ENCODE data around the gene RHBDF2. TPM values are rescaled to one million over a fixed set of nuclear protein-coding genes. Genes with fewer than 3 reads are reported as not detected.
A peak's percentile ranks its signal among the peaks of the same experiment; 100 is the strongest.

The RHBDF2 gene
- total and polyA plus RNA-seq, 7 experiments from 2014 or later: 2.9 to 119 (median 31.4) TPM

GRCh38 chr17:76432004-76432403 is 69.2 kb downstream of the RHBDF2 start:
- Histone ChIP-seq H3K27me3 (ENCODE audit: control insufficient read depth in 2 of 2, insufficient read depth in 2 of 2, low read length in 2 of 2) (no peaks in the 10 kb centered on the region), H3K27ac (ENCODE audit: low read depth, low read length) (no peak overlapping the region), H3K4me3 (ENCODE audit: low read length) (no peak overlapping the region), H3K36me3 (ENCODE audit: control insufficient read depth in 2 of 3, insufficient read depth in 3 of 3, low read length in 3 of 3) (peaks cover 0 to 4% (median 0%) of the 10 kb centered on the region in 3 experiments), H3K9me3 (ENCODE audit: control insufficient read depth in 2 of 3, low read length in 3 of 3) (no peaks in the 10 kb centered on the region), H3K4me1 (ENCODE audit: control insufficient read depth in 2 of 2, insufficient read depth in 2 of 2, low read length in 2 of 2) (no peaks in the 10 kb centered on the region)
- DNase-seq (no peak), ATAC-seq (no peak)
- Mint-ChIP-seq H3K4me1 (peaks cover 16 to 47% (median 37%) of the 10 kb centered on the region in 7 donors), H3K27me3 (no peaks in the 10 kb centered on the region), H3K9me3 (no peaks in the 10 kb centered on the region), H3K4me3 (no peak overlapping the region), H3K27ac (no peak overlapping the region), H3K36me3 (peaks cover 0 to 10% (median 0%) of the 10 kb centered on the region in 5 donors)
- CTCF ChIA-PET: no interaction called here
- intact Hi-C loops (cut with micrococcal nuclease): no loop called here
- POLR2A ChIA-PET: no interaction called here

GRCh38 chr17:76431509-76431908 is 69.7 kb downstream of the RHBDF2 start:
- Mint-ChIP-seq H3K9me3 (no peaks in the 10 kb centered on the region), H3K27ac (peak overlapping the region in 1 of 9 donors; percentile 56), H3K36me3 (peaks cover 0 to 13% (median 0%) of the 10 kb centered on the region in 5 donors), H3K4me3 (no peak overlapping the region), H3K4me1 (peaks cover 18 to 52% (median 37%) of the 10 kb centered on the region in 7 donors), H3K27me3 (no peaks in the 10 kb centered on the region)
- DNase-seq (no peak), ATAC-seq (no peak)
- Histone ChIP-seq H3K4me1 (ENCODE audit: control insufficient read depth in 2 of 2, insufficient read depth in 2 of 2, low read length in 2 of 2) (no peaks in the 10 kb centered on the region), H3K9me3 (ENCODE audit: control insufficient read depth in 2 of 3, low read length in 3 of 3) (no peaks in the 10 kb centered on the region), H3K27me3 (ENCODE audit: control insufficient read depth in 2 of 2, insufficient read depth in 2 of 2, low read length in 2 of 2) (no peaks in the 10 kb centered on the region), H3K4me3 (ENCODE audit: low read length) (no peak overlapping the region), H3K36me3 (ENCODE audit: control insufficient read depth in 2 of 3, insufficient read depth in 3 of 3, low read length in 3 of 3) (peaks cover 0 to 4% (median 0%) of the 10 kb centered on the region in 3 experiments), H3K27ac (ENCODE audit: low read depth, low read length) (no peak overlapping the region)
- intact Hi-C loops (cut with micrococcal nuclease): no loop called here
- POLR2A ChIA-PET: no interaction called here
- CTCF ChIA-PET: no interaction called here

- H3K9me3 ChIP-seq (ENCODE audit: control insufficient read depth in 2 of 3, low read length in 3 of 3): no peaks in the 10 kb centered on the region
- Mint-ChIP-seq H3K27me3 (no peaks in the 10 kb centered on the region), H3K4me1 (peaks cover 14 to 45% (median 27%) of the 10 kb centered on the region in 7 donors), H3K36me3 (peaks cover 0 to 10% (median 0%) of the 10 kb centered on the region in 5 donors), H3K27ac (no peak overlapping the region), H3K9me3 (no peaks in the 10 kb centered on the region), H3K4me3 (no peak overlapping the region)
- DNase-seq (no peak), ATAC-seq (no peak)
- ChIA-PET CTCF (interaction anchor here (0.7 kb wide), 1 partner anchor 620 kb away, joined by 3 read pairs; no protein-coding TSS in a partner anchor), POLR2A (interaction anchor here (1.9 kb wide), 1 partner anchor 12 kb away, joined by 6 read pairs; no protein-coding TSS in a partner anchor)
- intact Hi-C loops (cut with micrococcal nuclease): no loop called here
- no peak overlapping the region for H3K4me3 ChIP-seq (ENCODE audit: low read length)
- no peaks in the 10 kb centered on the region for H3K4me1 ChIP-seq (ENCODE audit: control insufficient read depth in 2 of 2, insufficient read depth in 2 of 2, low read length in 2 of 2)
- no peaks in the 10 kb centered on the region for H3K36me3 ChIP-seq (ENCODE audit: control insufficient read depth in 2 of 3, insufficient read depth in 3 of 3, low read length in 3 of 3)
- H3K27me3 ChIP-seq (ENCODE audit: control insufficient read depth in 2 of 2, insufficient read depth in 2 of 2, low read length in 2 of 2): no peaks in the 10 kb centered on the region
- H3K27ac ChIP-seq (ENCODE audit: low read depth, low read length): no peak overlapping the region
These were observed 72.7 kb downstream of the RHBDF2 start for GRCh38 chr17:76428511-76428910.

GRCh38 chr17:76427501-76428231 is 73.6 kb downstream of the RHBDF2 start:
- H3K27me3 Mint-ChIP-seq: no peaks in the 10 kb centered on the region
- H3K4me3 Mint-ChIP-seq: no peak overlapping the region
- ChIA-PET CTCF (interaction anchor here (0.6 to 1.1 kb wide), 2 partner anchors 29 to 427 kb away, joined by 3 read pairs; partner anchors contain the start of gene CDK3), POLR2A (interaction anchor here (1.9 kb wide), 1 partner anchor 11 kb away, joined by 6 read pairs; no protein-coding TSS in a partner anchor)
- no peak overlapping the region for H3K4me3 ChIP-seq (ENCODE audit: low read length)
- DNase-seq: no peak
- H3K36me3 ChIP-seq (ENCODE audit: control insufficient read depth in 2 of 3, insufficient read depth in 3 of 3, low read length in 3 of 3): peaks cover 0 to under 1% (median 0%) of the 10 kb centered on the region in 3 experiments
- no peaks in the 10 kb centered on the region for H3K27me3 ChIP-seq (ENCODE audit: control insufficient read depth in 2 of 2, insufficient read depth in 2 of 2, low read length in 2 of 2)
- H3K9me3 ChIP-seq (ENCODE audit: control insufficient read depth in 2 of 3, low read length in 3 of 3): no peaks in the 10 kb centered on the region
- no peak overlapping the region for H3K27ac ChIP-seq (ENCODE audit: low read depth, low read length)
- H3K36me3 Mint-ChIP-seq: peaks cover 0 to 13% (median 0%) of the 10 kb centered on the region in 5 donors
- ATAC-seq: no peak
- no peaks in the 10 kb centered on the region for H3K4me1 ChIP-seq (ENCODE audit: control insufficient read depth in 2 of 2, insufficient read depth in 2 of 2, low read length in 2 of 2)
- no peak overlapping the region for H3K27ac Mint-ChIP-seq
- peaks cover 12 to 43% (median 23%) of the 10 kb centered on the region in 7 donors for H3K4me1 Mint-ChIP-seq
- H3K9me3 Mint-ChIP-seq: no peaks in the 10 kb centered on the region
- intact Hi-C loops (cut with micrococcal nuclease): no loop called here

- Histone ChIP-seq H3K27ac (ENCODE audit: low read depth, low read length) (no peak overlapping the region), H3K36me3 (ENCODE audit: control insufficient read depth in 2 of 3, insufficient read depth in 3 of 3, low read length in 3 of 3) (peaks cover 0 to 5% (median 0%) of the 10 kb centered on the region in 3 experiments), H3K4me1 (ENCODE audit: control insufficient read depth in 2 of 2, insufficient read depth in 2 of 2, low read length in 2 of 2) (no peaks in the 10 kb centered on the region), H3K9me3 (ENCODE audit: control insufficient read depth in 2 of 3, low read length in 3 of 3) (no peaks in the 10 kb centered on the region), H3K4me3 (ENCODE audit: low read length) (no peak overlapping the region), H3K27me3 (ENCODE audit: control insufficient read depth in 2 of 2, insufficient read depth in 2 of 2, low read length in 2 of 2) (no peaks in the 10 kb centered on the region)
- intact Hi-C loops (cut with micrococcal nuclease): no loop called here
- no peaks in the 10 kb centered on the region for H3K27me3 Mint-ChIP-seq
- DNase-seq (no peak), ATAC-seq (no peak)
- CTCF ChIA-PET: interaction anchor here (0.8 kb wide), 1 partner anchor 439 kb away, joined by 3 read pairs; no protein-coding TSS in a partner anchor
- H3K27ac Mint-ChIP-seq: no peak overlapping the region
- peaks cover 12 to 39% (median 24%) of the 10 kb centered on the region in 7 donors for H3K4me1 Mint-ChIP-seq
- H3K36me3 Mint-ChIP-seq: peaks cover 0 to 13% (median 0%) of the 10 kb centered on the region in 5 donors
- POLR2A ChIA-PET: interaction anchor here (1.9 kb wide), 1 partner anchor 10 kb away, joined by 6 read pairs; no protein-coding TSS in a partner anchor
- H3K9me3 Mint-ChIP-seq: no peaks in the 10 kb centered on the region
- H3K4me3 Mint-ChIP-seq: no peak overlapping the region
These were observed 74.4 kb downstream of the RHBDF2 start for GRCh38 chr17:76426853-76427252.

- peaks cover 8 to 40% (median 26%) of the 10 kb centered on the region in 7 donors for H3K4me1 Mint-ChIP-seq
These were observed 78.4 kb downstream of the RHBDF2 start for GRCh38 chr17:76422860-76423259.

More at GRCh38 chr17:76422860-76423259, 78.4 kb downstream of the RHBDF2 start:
- Histone ChIP-seq H3K27me3 (ENCODE audit: control insufficient read depth in 2 of 2, insufficient read depth in 2 of 2, low read length in 2 of 2) (no peaks in the 10 kb centered on the region), H3K4me3 (ENCODE audit: low read length) (no peak overlapping the region), H3K9me3 (ENCODE audit: control insufficient read depth in 2 of 3, low read length in 3 of 3) (no peaks in the 10 kb centered on the region), H3K36me3 (ENCODE audit: control insufficient read depth in 2 of 3, insufficient read depth in 3 of 3, low read length in 3 of 3) (peaks cover 0 to 5% (median 0%) of the 10 kb centered on the region in 3 experiments), H3K4me1 (ENCODE audit: control insufficient read depth in 2 of 2, insufficient read depth in 2 of 2, low read length in 2 of 2) (no peaks in the 10 kb centered on the region), H3K27ac (ENCODE audit: low read depth, low read length) (no peak overlapping the region)
- no peaks in the 10 kb centered on the region for H3K9me3 Mint-ChIP-seq
- intact Hi-C loops (cut with micrococcal nuclease): no loop called here
- CTCF ChIA-PET: no interaction called here
- no peak overlapping the region for H3K27ac Mint-ChIP-seq
- POLR2A ChIA-PET: no interaction called here
- H3K36me3 Mint-ChIP-seq: peaks cover 0 to 17% (median 0%) of the 10 kb centered on the region in 5 donors
- ATAC-seq (no peak), DNase-seq (no peak)
- H3K4me3 Mint-ChIP-seq: peak overlapping the region in 1 of 10 donors; percentile 46
- H3K27me3 Mint-ChIP-seq: no peaks in the 10 kb centered on the region

Data from naive thymus-derived CD4-positive, alpha-beta T cell (primary cell).